ENCODE measurements around the gene TRPC6. TPM values are rescaled to one million over a fixed set of nuclear protein-coding genes. Genes with fewer than 3 reads are reported as not detected.

Gene TRPC6
- total and polyA plus RNA-seq, 2 of the 8 experiments (the other 6 are each of a cell fraction or from before 2014, with no cell fraction given) = 0.26 to 0.39 TPM

GRCh38 chr11:101482556-101483124, 101.2 kb downstream of the TRPC6 start (continued):
- no peak for TF ChIP-seq SAP30 (IDR thresholded peaks at IDR 0.05; ENCODE audit: insufficient read depth, insufficient replicate concordance, low read length)
